ENCODE data around the gene SLC25A12.

SLC25A12 gene

DNA sequence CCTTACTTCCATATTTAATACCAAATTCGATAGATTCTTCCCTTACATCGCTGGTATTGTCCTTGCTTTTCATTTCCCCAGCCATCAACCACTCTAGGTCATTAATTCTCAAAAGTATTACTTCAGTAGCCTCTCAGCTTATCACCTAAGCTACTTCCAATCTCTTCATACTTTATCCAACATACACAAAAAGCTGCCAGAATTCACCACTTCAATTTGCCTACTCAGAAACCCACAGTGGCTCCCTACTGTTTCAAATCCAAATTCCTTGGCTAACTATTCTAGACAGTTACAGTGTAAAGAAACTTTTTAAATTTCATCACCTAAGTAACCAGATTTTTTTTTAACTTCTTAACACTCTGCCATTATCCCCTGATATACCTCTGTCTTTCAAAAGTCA lies 4.7 kb downstream of the SLC25A12 start:
- WGBS (ENCODE audit: insufficient coverage, insufficient read length) = 100% methylated on average over 2 of the region's 2 CpGs
- no peak for DNase-seq (ENCODE audit: low read depth, low spot score)
- H3K36me3 ChIP-seq (ENCODE audit: control insufficient read depth, insufficient read depth, low read length) = no peaks in the 10 kb centered on the region

DNA sequence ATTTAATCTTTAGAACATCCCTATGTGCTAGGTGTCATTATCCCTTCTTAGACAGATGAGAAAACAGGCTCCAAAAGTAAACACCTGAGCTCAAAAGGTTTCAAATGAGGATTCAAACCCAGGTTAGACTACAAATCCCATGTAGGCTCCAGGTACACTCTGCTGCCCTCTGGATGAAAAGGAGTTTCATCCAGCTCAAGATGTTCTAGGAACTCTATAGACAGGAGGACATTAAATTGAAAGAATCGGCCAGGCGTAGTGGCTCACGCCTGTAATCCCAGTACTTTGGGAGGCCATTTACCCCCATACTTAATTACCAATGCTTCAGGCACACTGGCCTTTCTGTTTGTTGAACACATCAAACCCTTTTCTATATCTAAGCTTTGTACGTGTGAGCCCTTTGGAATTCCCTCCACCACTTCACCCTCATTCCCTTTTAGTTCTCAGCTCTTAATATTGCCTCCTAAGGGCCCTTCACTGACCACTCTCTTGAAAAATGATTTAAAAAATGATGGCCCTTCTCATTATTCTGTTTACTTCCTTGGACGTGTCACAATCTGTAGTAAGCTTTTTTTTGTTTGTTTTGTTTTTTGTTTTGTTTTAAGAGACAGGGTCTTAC lies 10.7 kb downstream of the SLC25A12 start:
- Histone ChIP-seq H3K4me1 (ENCODE audit: control insufficient read depth, insufficient read depth, low read length) (no peaks in the 10 kb centered on the region), H3K4me3 (ENCODE audit: low read length) (no peak overlapping the region), H3K27me3 (ENCODE audit: control insufficient read depth, insufficient read depth, low read length) (no peaks in the 10 kb centered on the region), H3K36me3 (ENCODE audit: control insufficient read depth, insufficient read depth, low read length) (no peaks in the 10 kb centered on the region; the same call in 1 of the 2 replicates), H3K27ac (ENCODE audit: low read length) (no peak overlapping the region), H3K9me3 (ENCODE audit: control insufficient read depth, insufficient read depth, low read length) (no peaks in the 10 kb centered on the region)
- WGBS (ENCODE audit: insufficient coverage, insufficient read length) = no CpG with 5 or more reads among the region's 5 CpGs
- no peak for DNase-seq (ENCODE audit: low read depth, low spot score)

More for the DNA sequence above, 4.7 kb downstream of the SLC25A12 start:
- no peak overlapping the region for H3K4me3 ChIP-seq (ENCODE audit: low read length)
- H3K27me3 ChIP-seq (ENCODE audit: control insufficient read depth, insufficient read depth, low read length) = no peaks in the 10 kb centered on the region
- H3K9me3 ChIP-seq (ENCODE audit: control insufficient read depth, insufficient read depth, low read length) = no peaks in the 10 kb centered on the region
- no peaks in the 10 kb centered on the region for H3K4me1 ChIP-seq (ENCODE audit: control insufficient read depth, insufficient read depth, low read length)
- H3K27ac ChIP-seq (ENCODE audit: low read length) = no peak overlapping the region

DNA sequence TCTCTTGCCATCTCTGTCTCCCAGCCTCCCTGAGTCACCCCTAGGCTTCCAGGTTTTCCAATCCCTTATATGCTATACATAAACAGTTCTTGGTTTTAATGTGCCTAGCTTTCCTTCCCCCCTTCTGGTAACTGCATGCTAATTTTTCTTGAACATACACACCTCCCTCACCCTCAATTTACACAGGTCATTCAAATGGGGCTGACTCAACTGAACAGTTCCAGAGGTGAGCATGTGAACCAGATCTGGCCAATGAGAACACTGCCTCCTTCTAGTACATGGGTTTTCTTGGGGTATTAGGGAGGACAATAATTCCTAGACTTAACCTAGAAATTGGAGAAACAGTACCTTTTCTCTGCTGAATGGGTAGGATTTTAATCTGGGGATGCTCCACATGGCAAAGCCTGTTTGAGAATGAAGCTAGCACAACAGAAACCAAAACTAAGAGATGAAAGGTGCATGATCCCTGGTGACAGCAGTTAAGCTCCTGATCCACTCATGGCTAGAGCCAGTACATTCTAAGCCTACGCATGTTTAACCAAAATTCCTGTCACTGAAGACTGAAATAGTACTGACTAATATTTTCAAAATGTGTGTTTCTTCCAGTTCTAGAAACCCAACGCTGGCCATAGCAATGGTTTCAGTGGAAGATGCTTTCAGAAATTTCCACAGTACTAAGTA lies 11.8 kb downstream of the SLC25A12 start:
- Histone ChIP-seq H3K27ac (ENCODE audit: low read length) (no peak overlapping the region), H3K9me3 (ENCODE audit: control insufficient read depth, insufficient read depth, low read length) (no peaks in the 10 kb centered on the region), H3K27me3 (ENCODE audit: control insufficient read depth, insufficient read depth, low read length) (no peaks in the 10 kb centered on the region), H3K36me3 (ENCODE audit: control insufficient read depth, insufficient read depth, low read length) (no peaks in the 10 kb centered on the region; the same call in 1 of the 2 replicates), H3K4me3 (ENCODE audit: low read length) (no peak overlapping the region), H3K4me1 (ENCODE audit: control insufficient read depth, insufficient read depth, low read length) (no peaks in the 10 kb centered on the region)
- no CpG with 5 or more reads among the region's 2 CpGs for WGBS (ENCODE audit: insufficient coverage, insufficient read length)
- no peak for DNase-seq (ENCODE audit: low read depth, low spot score)

DNA sequence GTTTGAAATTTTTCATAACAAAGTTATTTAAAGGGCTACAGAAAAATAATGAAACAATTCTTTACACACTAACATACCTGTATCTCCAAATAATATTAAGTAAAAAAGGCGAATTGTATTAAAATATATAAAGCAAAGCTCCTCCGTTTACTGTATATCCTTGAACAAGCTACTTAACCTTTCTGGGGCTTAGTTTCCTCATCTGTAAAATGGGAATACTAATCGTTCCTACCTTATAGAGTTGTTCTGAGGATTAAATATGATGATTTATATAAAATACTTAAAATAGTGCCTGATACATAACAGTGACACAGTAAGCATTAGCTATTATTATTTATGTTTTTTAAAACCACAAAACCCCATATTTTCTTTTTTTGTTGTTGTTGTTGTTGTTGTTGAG lies 13.3 kb downstream of the SLC25A12 start:
- DNase-seq (ENCODE audit: low read depth, low spot score) = no peak
- no CpG with 5 or more reads among the region's 3 CpGs for WGBS (ENCODE audit: insufficient coverage, insufficient read length)
- Histone ChIP-seq H3K27ac (ENCODE audit: low read length) (no peak overlapping the region), H3K36me3 (ENCODE audit: control insufficient read depth, insufficient read depth, low read length) (no peaks in the 10 kb centered on the region; the same call in 1 of the 2 replicates), H3K4me3 (ENCODE audit: low read length) (no peak overlapping the region), H3K27me3 (ENCODE audit: control insufficient read depth, insufficient read depth, low read length) (no peaks in the 10 kb centered on the region), H3K4me1 (ENCODE audit: control insufficient read depth, insufficient read depth, low read length) (no peaks in the 10 kb centered on the region), H3K9me3 (ENCODE audit: control insufficient read depth, insufficient read depth, low read length) (no peaks in the 10 kb centered on the region)

DNA sequence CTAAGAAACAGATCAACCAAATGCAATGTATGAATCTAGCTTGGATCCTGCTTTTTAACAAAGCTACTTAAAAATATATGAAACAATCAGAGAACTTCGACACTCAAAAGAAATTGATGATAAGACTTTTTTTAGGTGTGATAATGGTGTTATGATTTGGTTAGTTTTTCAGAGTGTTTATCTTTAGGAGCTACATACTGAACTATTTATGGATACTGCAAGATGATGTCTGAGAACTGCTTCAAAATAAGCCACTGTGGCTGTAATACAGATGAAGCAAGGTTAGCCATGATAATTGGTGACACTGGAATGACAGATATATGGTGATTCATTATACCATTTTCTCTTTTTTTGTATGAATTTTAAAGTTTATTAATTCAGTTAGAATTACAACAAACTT lies 14.2 kb downstream of the SLC25A12 start:
- Histone ChIP-seq H3K27ac (ENCODE audit: low read length) (no peak overlapping the region), H3K27me3 (ENCODE audit: control insufficient read depth, insufficient read depth, low read length) (no peaks in the 10 kb centered on the region), H3K4me1 (ENCODE audit: control insufficient read depth, insufficient read depth, low read length) (no peaks in the 10 kb centered on the region), H3K36me3 (ENCODE audit: control insufficient read depth, insufficient read depth, low read length) (no peaks in the 10 kb centered on the region; the same call in 1 of the 2 replicates), H3K9me3 (ENCODE audit: control insufficient read depth, insufficient read depth, low read length) (no peaks in the 10 kb centered on the region), H3K4me3 (ENCODE audit: low read length) (no peak overlapping the region)
- DNase-seq (ENCODE audit: low read depth, low spot score) = no peak
- WGBS (ENCODE audit: insufficient coverage, insufficient read length) = 100% methylated on average over 1 of the region's 1 CpG

DNA sequence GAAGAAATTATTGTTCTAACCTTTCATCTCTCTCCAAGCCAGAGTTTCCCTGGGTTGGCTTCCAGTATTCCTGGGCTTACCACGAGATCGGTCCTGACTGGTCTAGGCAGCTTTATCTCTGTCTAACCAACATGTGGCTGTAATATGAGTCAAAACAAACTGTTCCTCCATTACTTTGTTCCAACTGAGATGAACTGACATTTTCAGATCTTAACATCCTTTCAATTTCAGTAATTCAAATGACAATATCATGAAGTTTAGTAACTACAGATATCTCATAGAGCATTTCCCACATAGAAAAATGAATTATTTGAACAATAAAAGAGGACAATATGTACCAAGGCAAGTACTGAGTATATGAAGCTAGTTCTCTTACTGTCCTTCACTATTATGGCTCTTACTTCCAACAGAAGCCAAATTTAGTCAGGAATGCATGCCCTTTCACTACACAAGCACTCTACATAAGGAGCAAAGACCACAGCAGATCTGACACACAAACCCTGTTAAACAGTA lies 15.5 kb downstream of the SLC25A12 start:
- no peaks in the 10 kb centered on the region for H3K36me3 ChIP-seq (ENCODE audit: control insufficient read depth, insufficient read depth, low read length)
- H3K27me3 ChIP-seq (ENCODE audit: control insufficient read depth, insufficient read depth, low read length) = no peaks in the 10 kb centered on the region
- no peaks in the 10 kb centered on the region for H3K4me1 ChIP-seq (ENCODE audit: control insufficient read depth, insufficient read depth, low read length)
- H3K27ac ChIP-seq (ENCODE audit: low read length) = no peak overlapping the region
- no peak overlapping the region for H3K4me3 ChIP-seq (ENCODE audit: low read length)
- WGBS (ENCODE audit: insufficient coverage, insufficient read length) = no CpG with 5 or more reads among the region's 2 CpGs
- DNase-seq (ENCODE audit: low read depth, low spot score) = no peak
- no peaks in the 10 kb centered on the region for H3K9me3 ChIP-seq (ENCODE audit: control insufficient read depth, insufficient read depth, low read length)

DNA sequence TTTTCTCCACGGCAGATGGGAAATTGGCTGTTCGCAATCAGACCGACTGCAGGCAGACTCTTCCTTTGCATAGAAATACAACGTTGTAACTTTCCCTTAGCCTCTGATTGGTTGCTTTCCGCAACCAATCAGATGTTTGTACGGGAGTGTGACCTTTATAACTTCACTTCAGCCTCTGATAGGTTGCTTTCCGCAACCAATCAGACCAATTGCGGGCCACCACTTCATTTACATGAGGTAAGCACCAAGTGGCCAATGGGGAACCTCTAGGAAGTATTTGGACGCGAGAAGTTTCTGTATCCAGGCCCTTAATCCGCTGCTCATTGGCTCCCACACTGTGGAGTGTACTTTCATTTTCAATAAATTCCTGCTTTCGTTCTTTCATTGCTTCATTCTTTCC lies 19.1 kb downstream of the SLC25A12 start:
- WGBS (ENCODE audit: insufficient coverage, insufficient read length) = no CpG with 5 or more reads among the region's 12 CpGs
- Histone ChIP-seq H3K9me3 (ENCODE audit: control insufficient read depth, insufficient read depth, low read length) (no peaks in the 10 kb centered on the region), H3K4me1 (ENCODE audit: control insufficient read depth, insufficient read depth, low read length) (no peaks in the 10 kb centered on the region), H3K27me3 (ENCODE audit: control insufficient read depth, insufficient read depth, low read length) (no peaks in the 10 kb centered on the region), H3K36me3 (ENCODE audit: control insufficient read depth, insufficient read depth, low read length) (no peaks in the 10 kb centered on the region), H3K4me3 (ENCODE audit: low read length) (no peak overlapping the region), H3K27ac (ENCODE audit: low read length) (no peak overlapping the region)
- DNase-seq (ENCODE audit: low read depth, low spot score) = no peak

DNA sequence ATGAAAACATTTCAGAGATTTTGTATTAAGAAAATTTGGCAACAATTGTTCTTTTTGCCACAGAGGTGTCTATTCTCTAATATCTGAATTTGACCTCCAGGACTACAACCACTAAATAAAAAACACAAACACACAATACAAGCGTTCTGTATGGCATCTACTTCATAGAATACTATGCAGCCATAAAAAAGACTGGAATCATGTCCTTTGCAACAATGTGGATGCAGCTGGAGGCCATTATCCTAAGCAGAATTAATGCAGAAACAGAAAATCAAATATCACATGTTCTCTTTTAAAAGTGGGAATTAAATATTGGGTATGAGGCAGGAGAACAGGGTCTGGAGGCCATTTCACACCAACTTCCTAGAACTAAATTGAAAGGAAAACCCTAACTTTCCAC lies 19.5 kb downstream of the SLC25A12 start:
- WGBS (ENCODE audit: insufficient coverage, insufficient read length) = no CpG with 5 or more reads among the region's 1 CpG
- Histone ChIP-seq H3K36me3 (ENCODE audit: control insufficient read depth, insufficient read depth, low read length) (no peaks in the 10 kb centered on the region), H3K4me3 (ENCODE audit: low read length) (no peak overlapping the region), H3K4me1 (ENCODE audit: control insufficient read depth, insufficient read depth, low read length) (no peaks in the 10 kb centered on the region), H3K9me3 (ENCODE audit: control insufficient read depth, insufficient read depth, low read length) (no peaks in the 10 kb centered on the region), H3K27me3 (ENCODE audit: control insufficient read depth, insufficient read depth, low read length) (no peaks in the 10 kb centered on the region), H3K27ac (ENCODE audit: low read length) (no peak overlapping the region)
- no peak for DNase-seq (ENCODE audit: low read depth, low spot score)

DNA sequence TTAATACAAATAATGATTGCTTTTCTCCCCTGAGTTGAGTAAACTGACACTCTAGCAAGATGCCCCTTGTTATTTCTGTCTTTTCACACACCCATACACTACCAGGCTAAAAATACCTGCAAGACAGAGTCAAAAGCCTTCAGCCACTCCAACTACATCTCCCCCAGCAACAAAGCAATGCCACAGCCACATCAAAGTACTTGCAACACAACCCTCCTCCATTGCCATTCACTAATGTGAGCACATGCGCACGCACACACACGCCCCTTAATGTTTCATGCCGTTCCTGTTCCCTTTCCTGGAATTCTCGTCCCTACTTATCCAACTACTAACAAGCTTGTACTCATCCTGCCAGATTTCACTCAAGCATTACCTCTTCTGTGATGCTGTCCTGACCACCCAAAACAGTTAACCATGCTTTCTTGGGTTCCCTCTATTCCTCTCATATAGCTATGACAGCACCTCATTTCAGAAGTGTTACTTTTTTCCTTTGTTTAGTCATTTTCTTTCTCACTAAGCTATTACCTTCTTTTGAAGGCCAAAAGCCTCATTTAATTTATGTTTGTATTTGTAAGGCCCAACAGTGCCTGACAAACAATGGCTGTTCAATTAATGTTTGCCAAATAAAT lies 29.6 kb downstream of the SLC25A12 start:
- WGBS (ENCODE audit: insufficient coverage, insufficient read length) = no CpG with 5 or more reads among the region's 5 CpGs

DNA sequence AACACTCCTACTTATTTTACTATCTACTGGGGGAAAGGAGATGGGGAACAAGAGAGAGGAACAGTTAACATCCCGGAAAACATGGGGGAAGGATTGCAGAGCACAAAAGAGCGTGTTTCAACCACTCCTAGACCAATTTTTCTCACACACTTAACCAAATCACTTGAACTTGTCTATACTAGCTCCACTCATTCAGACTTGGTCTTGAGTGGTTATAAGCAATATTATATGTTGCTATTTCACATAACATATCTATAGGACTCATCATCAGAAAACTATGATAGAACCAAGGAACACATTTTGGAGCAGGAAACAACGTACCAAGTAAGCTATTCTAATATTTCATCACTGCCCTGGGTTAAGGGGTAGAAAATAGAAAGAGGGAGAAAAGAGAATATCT lies 31.5 kb downstream of the SLC25A12 start:
- no CpG with 5 or more reads among the region's 3 CpGs for WGBS (ENCODE audit: insufficient coverage, insufficient read length)
- Histone ChIP-seq H3K4me3 (ENCODE audit: low read length) (no peak overlapping the region), H3K36me3 (ENCODE audit: control insufficient read depth, insufficient read depth, low read length) (no peaks in the 10 kb centered on the region), H3K9me3 (ENCODE audit: control insufficient read depth, insufficient read depth, low read length) (no peaks in the 10 kb centered on the region), H3K27me3 (ENCODE audit: control insufficient read depth, insufficient read depth, low read length) (no peaks in the 10 kb centered on the region), H3K4me1 (ENCODE audit: control insufficient read depth, insufficient read depth, low read length) (no peaks in the 10 kb centered on the region), H3K27ac (ENCODE audit: low read length) (no peak overlapping the region)
- DNase-seq (ENCODE audit: low read depth, low spot score) = no peak

More for the DNA sequence above, 29.6 kb downstream of the SLC25A12 start:
- no peak overlapping the region for H3K4me3 ChIP-seq (ENCODE audit: low read length)
- DNase-seq (ENCODE audit: low read depth, low spot score) = no peak
- H3K4me1 ChIP-seq (ENCODE audit: control insufficient read depth, insufficient read depth, low read length) = no peaks in the 10 kb centered on the region
- H3K36me3 ChIP-seq (ENCODE audit: control insufficient read depth, insufficient read depth, low read length) = no peaks in the 10 kb centered on the region
- no peaks in the 10 kb centered on the region for H3K9me3 ChIP-seq (ENCODE audit: control insufficient read depth, insufficient read depth, low read length)
- H3K27me3 ChIP-seq (ENCODE audit: control insufficient read depth, insufficient read depth, low read length) = no peaks in the 10 kb centered on the region
- no peak overlapping the region for H3K27ac ChIP-seq (ENCODE audit: low read length)

Data from iPS DF 6.9 (cell line).